ENCODE measurements around the gene SUN2. TPM values are rescaled to one million over a fixed set of nuclear protein-coding genes. Genes with fewer than 3 reads are reported as not detected.
"Not testable (repeated sequence)": the region's sequence is repeated elsewhere in the genome, so short reads cannot be mapped to it uniquely, and the experiment has no call there.

SUN2 gene, protein sequence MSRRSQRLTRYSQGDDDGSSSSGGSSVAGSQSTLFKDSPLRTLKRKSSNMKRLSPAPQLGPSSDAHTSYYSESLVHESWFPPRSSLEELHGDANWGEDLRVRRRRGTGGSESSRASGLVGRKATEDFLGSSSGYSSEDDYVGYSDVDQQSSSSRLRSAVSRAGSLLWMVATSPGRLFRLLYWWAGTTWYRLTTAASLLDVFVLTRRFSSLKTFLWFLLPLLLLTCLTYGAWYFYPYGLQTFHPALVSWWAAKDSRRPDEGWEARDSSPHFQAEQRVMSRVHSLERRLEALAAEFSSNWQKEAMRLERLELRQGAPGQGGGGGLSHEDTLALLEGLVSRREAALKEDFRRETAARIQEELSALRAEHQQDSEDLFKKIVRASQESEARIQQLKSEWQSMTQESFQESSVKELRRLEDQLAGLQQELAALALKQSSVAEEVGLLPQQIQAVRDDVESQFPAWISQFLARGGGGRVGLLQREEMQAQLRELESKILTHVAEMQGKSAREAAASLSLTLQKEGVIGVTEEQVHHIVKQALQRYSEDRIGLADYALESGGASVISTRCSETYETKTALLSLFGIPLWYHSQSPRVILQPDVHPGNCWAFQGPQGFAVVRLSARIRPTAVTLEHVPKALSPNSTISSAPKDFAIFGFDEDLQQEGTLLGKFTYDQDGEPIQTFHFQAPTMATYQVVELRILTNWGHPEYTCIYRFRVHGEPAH
- total RNA-seq, result 100 to 1,000 TPM; 173 to 577 (median 266) TPM

DNA sequence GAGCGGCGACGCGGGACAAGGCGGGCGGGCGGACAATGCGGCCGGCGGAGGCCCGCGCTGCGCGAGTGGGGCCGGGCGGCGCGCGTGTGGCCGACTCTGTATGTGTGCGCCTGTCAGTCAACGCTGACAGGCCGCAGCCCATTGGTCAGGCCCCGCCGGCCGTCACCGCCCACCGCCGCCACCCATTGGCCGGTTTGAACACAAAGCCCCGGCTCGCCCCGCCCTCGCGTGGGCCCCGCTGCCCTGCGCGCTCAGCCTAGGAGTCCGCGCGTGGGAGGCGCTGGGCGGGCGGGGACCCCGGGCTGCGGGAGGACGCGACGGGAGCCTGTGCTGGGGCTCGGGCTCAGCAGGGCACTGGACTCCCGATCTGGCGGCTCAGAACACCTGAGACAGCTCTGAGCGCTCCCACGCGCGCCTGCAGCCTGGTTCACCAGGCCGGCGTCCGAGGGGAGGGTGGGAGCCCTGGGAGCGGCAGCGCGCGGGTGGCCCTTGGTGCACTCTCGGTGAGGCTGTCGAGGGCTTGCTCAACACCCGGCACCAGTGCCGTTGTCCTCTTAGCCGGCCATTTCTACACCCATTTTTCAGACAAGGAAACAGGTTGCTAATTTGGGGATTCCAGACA is at the start of gene SUN2:
SUN2 (minus strand) TSS at position 88 of the 622 bp plus-strand sequence. CDS start 3,370 bp downstream, outside the sequence.
- Histone ChIP-seq H3K27ac (peak within 1 kb of the TSS; percentile 96 to 100), H3K36me3 (no peaks in the 10 kb centered on the region), H3K27me3 (no peaks in the 10 kb centered on the region), H3K9me3 (no peaks in the 10 kb centered on the region), H3K4me3 (peak within 1 kb of the TSS; percentile 56 to 99 (median 75)), H3K4me1 (peaks cover 4 to 20% of the 10 kb centered on the region in 2 donors)
- intact Hi-C loops (cut with DNase I; ENCODE audit: low total_unique reads), result loop anchor here (10.0 kb wide), 1 partner anchor 51 kb away; the partner anchor contains the start of genes GTPBP1 and JOSD1
- peak; percentile 93 to 95 for DNase-seq (ENCODE audit: low spot score in 2 of 2)
- TF ChIP-seq, protein P1, sequence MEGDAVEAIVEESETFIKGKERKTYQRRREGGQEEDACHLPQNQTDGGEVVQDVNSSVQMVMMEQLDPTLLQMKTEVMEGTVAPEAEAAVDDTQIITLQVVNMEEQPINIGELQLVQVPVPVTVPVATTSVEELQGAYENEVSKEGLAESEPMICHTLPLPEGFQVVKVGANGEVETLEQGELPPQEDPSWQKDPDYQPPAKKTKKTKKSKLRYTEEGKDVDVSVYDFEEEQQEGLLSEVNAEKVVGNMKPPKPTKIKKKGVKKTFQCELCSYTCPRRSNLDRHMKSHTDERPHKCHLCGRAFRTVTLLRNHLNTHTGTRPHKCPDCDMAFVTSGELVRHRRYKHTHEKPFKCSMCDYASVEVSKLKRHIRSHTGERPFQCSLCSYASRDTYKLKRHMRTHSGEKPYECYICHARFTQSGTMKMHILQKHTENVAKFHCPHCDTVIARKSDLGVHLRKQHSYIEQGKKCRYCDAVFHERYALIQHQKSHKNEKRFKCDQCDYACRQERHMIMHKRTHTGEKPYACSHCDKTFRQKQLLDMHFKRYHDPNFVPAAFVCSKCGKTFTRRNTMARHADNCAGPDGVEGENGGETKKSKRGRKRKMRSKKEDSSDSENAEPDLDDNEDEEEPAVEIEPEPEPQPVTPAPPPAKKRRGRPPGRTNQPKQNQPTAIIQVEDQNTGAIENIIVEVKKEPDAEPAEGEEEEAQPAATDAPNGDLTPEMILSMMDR (IDR thresholded peaks at IDR 0.05), result no peak
- TF ChIP-seq POLR2AphosphoS5 (IDR thresholded peaks at IDR 0.05) (peak in 2 of 3 donors; percentile 18 to 50), POLR2A (IDR thresholded peaks at IDR 0.05) (peak; percentile 17)

- H3K27me3 ChIP-seq; H3K4me1 ChIP-seq; intact Hi-C loops (cut with DNase I; ENCODE audit: low total_unique reads); DNase-seq (ENCODE audit: low spot score in 2 of 2); H3K27ac ChIP-seq; H3K36me3 ChIP-seq; H3K4me3 ChIP-seq; H3K9me3 ChIP-seq: not testable (repeated sequence)
Measured at GRCh38 chr22:38805041-38805593, 49.3 kb upstream of the SUN2 start.

- H3K36me3 ChIP-seq, result no peaks in the 10 kb centered on the region
- intact Hi-C loops (cut with DNase I; ENCODE audit: low total_unique reads), result loop anchor here (2.0 kb wide), 1 partner anchor 50 kb away; no protein-coding TSS in a partner anchor
- no peaks in the 10 kb centered on the region for H3K4me1 ChIP-seq
- no peak overlapping the region for H3K4me3 ChIP-seq
- no peaks in the 10 kb centered on the region for H3K9me3 ChIP-seq
- peak; percentile 64 to 76 for DNase-seq (ENCODE audit: low spot score in 2 of 2)
- peak overlapping the region in 1 of 2 donors; percentile 43 for H3K27ac ChIP-seq
- no peaks in the 10 kb centered on the region for H3K27me3 ChIP-seq
- TF ChIP-seq, protein P1 (IDR thresholded peaks at IDR 0.05), result no peak
- peak; percentile 44 to 62 (median 59) for TF ChIP-seq POLR2AphosphoS5 (IDR thresholded peaks at IDR 0.05)
- TF ChIP-seq POLR2A (IDR thresholded peaks at IDR 0.05), result no peak
Measured at GRCh38 chr22:38802671-38803121, 46.9 kb upstream of the SUN2 start.

DNA sequence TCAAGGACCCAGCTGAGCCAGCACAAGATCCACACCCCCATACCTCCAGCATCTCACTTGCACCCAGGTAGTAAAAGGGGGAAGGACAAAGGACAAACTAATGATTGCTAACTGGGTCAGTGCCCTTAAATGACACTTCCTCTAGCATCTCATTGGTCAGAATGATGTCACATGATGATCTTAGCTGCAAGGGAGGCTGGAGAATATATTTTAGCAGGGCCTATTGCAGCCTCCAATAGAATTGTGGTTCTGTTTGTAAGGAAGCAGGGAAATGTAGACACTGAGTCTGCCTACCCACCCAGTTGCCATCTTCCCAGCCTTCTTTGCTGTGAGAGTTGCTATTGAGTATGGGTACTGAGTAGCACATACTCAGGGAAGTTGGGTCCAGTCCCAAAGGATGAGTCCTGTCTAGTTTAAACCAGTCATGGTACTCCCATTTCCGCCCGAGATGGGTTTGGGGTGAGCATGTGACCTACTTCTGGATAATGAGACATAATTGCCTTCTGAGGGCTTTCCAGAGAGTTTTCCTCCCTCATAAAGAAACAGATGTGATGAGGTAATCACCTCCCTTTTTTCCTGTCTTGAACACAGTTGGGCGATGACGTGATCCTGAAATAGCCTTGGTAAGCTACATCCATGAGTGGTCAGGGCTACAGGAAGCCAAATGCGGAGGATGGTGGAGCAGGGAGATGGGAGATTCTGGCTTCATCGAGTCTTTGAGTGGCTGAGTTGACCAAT is 43.6 kb upstream of the SUN2 start:
- H3K27ac ChIP-seq, result no peak overlapping the region
- H3K9me3 ChIP-seq, result no peaks in the 10 kb centered on the region
- no peaks in the 10 kb centered on the region for H3K36me3 ChIP-seq
- H3K27me3 ChIP-seq, result no peaks in the 10 kb centered on the region
- DNase-seq (ENCODE audit: low spot score in 2 of 2), result no peak
- no peak overlapping the region for H3K4me3 ChIP-seq
- intact Hi-C loops (cut with DNase I; ENCODE audit: low total_unique reads), result no loop called here
- TF ChIP-seq, protein P1 (IDR thresholded peaks at IDR 0.05), result no peak
- TF ChIP-seq POLR2A (IDR thresholded peaks at IDR 0.05) (no peak), POLR2AphosphoS5 (IDR thresholded peaks at IDR 0.05) (no peak)
- no peaks in the 10 kb centered on the region for H3K4me1 ChIP-seq

- no peak overlapping the region for H3K4me3 ChIP-seq
- H3K27ac ChIP-seq, result no peak overlapping the region
- intact Hi-C loops (cut with DNase I; ENCODE audit: low total_unique reads), result no loop called here
- no peak for DNase-seq (ENCODE audit: low spot score in 2 of 2)
- H3K9me3 ChIP-seq, result no peaks in the 10 kb centered on the region
- no peaks in the 10 kb centered on the region for H3K4me1 ChIP-seq
- no peak for TF ChIP-seq POLR2AphosphoS5 (IDR thresholded peaks at IDR 0.05)
- TF ChIP-seq, protein P1 (IDR thresholded peaks at IDR 0.05), result no peak
- H3K27me3 ChIP-seq, result no peaks in the 10 kb centered on the region
- no peaks in the 10 kb centered on the region for H3K36me3 ChIP-seq
Measured at GRCh38 chr22:38798496-38798895, 42.7 kb upstream of the SUN2 start.
